ENCODE measurements around the gene SRRM2. TPM values are rescaled to one million over a fixed set of nuclear protein-coding genes. Genes with fewer than 3 reads are reported as not detected.

Gene SRRM2
- total and polyA plus RNA-seq, 9 of the 15 experiments (the other 6 are each of a cell fraction or from before 2014, with no cell fraction given): 26.7 to 563 (median 81.1) TPM

DNA sequence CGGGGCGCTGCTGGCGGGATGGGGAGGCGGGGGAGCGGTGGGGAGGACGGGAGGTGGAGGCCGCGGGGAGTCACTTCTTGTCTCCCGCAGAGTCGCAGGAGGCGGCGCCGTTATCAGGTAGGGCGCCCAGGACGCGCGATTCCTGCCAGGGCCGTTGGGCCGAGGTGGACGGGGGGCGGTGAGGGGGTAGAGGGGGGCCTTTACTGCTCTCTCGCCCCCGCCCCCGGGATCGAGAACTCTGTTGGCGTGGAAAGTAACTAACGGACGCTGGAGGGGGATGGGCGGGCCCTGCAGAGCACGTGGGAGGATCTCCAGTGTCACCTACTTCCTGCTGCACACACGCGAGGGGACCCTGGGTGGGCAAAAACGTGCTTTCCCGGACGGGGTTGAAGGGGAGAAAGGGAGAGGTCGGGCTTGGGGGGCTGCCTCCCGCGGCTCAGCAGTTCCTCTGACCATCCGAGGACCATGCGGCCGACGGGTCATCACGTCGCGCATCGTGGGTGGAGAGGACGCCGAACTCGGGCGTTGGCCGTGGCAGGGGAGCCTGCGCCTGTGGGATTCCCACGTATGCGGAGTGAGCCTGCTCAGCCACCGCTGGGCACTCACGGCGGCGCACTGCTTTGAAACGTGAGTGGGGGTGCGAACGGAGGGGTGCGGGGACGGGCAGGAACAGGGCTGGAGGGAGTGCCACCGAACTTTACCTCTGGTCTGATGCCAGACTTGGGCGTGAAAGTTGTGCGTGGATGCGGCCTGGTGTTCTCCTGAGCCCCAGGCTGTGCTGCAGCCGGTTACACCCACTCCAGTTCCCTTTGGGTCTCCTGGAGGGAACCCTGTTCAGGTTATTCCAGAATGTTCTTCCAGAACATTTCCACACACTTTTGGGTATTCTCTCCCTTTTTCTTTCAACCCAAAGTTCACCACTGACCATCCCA, 65.2 kb downstream of the SRRM2 start (continued):
- TF ChIP-seq MTA3 (IDR thresholded peaks at IDR 0.05; ENCODE audit: borderline replicate concordance): peak; percentile 17; the same call in 1 of the 2 replicates
- TF ChIP-seq MECOM (CRISPR knock-in tag; IDR thresholded peaks at IDR 0.05): 0 out of 2 replicates have a peak, but pooled peaks have one; percentile 8
- TF ChIP-seq SLC30A9 (CRISPR knock-in tag; IDR thresholded peaks at IDR 0.05): no peak
- TF ChIP-seq, protein P1, sequence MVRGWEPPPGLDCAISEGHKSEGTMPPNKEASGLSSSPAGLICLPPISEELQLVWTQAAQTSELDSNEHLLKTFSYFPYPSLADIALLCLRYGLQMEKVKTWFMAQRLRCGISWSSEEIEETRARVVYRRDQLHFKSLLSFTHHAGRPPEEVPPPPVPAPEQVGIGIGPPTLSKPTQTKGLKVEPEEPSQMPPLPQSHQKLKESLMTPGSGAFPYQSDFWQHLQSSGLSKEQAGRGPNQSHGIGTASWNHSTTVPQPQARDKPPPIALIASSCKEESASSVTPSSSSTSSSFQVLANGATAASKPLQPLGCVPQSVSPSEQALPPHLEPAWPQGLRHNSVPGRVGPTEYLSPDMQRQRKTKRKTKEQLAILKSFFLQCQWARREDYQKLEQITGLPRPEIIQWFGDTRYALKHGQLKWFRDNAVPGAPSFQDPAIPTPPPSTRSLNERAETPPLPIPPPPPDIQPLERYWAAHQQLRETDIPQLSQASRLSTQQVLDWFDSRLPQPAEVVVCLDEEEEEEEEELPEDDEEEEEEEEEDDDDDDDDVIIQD (CRISPR knock-in tag; IDR thresholded peaks at IDR 0.05): no peak
- no peak for TF ChIP-seq CBFB (CRISPR knock-in tag; IDR thresholded peaks at IDR 0.05)
- TF ChIP-seq CREM (IDR thresholded peaks at IDR 0.05; ENCODE audit: low read depth): peak; percentile 30; the same call in 1 of the 2 replicates
- no peak for TF ChIP-seq ZNF445 (CRISPR knock-in tag; IDR thresholded peaks at IDR 0.05; ENCODE audit: low read depth)
- TF ChIP-seq SMC3 (conservative IDR thresholded peaks at IDR 0.05; ENCODE audit: insufficient read depth, low read depth, low read length): no peak
- TF ChIP-seq TEAD1 (CRISPR knock-in tag; IDR thresholded peaks at IDR 0.05): 0 out of 4 replicates have a peak, but pooled peaks of 1 of the 2 experiments have one; percentile 42
- TF ChIP-seq CXXC5 (CRISPR knock-in tag; IDR thresholded peaks at IDR 0.05): peak; percentile 8; the same call in 1 of the 2 replicates
- no peak for TF ChIP-seq MIER1 (IDR thresholded peaks at IDR 0.05; ENCODE audit: low read depth)
- TF ChIP-seq, protein P2, sequence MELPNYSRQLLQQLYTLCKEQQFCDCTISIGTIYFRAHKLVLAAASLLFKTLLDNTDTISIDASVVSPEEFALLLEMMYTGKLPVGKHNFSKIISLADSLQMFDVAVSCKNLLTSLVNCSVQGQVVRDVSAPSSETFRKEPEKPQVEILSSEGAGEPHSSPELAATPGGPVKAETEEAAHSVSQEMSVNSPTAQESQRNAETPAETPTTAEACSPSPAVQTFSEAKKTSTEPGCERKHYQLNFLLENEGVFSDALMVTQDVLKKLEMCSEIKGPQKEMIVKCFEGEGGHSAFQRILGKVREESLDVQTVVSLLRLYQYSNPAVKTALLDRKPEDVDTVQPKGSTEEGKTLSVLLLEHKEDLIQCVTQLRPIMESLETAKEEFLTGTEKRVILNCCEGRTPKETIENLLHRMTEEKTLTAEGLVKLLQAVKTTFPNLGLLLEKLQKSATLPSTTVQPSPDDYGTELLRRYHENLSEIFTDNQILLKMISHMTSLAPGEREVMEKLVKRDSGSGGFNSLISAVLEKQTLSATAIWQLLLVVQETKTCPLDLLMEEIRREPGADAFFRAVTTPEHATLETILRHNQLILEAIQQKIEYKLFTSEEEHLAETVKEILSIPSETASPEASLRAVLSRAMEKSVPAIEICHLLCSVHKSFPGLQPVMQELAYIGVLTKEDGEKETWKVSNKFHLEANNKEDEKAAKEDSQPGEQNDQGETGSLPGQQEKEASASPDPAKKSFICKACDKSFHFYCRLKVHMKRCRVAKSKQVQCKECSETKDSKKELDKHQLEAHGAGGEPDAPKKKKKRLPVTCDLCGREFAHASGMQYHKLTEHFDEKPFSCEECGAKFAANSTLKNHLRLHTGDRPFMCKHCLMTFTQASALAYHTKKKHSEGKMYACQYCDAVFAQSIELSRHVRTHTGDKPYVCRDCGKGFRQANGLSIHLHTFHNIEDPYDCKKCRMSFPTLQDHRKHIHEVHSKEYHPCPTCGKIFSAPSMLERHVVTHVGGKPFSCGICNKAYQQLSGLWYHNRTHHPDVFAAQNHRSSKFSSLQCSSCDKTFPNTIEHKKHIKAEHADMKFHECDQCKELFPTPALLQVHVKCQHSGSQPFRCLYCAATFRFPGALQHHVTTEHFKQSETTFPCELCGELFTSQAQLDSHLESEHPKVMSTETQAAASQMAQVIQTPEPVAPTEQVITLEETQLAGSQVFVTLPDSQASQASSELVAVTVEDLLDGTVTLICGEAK (IDR thresholded peaks at IDR 0.05): peak; percentile 49
- TF ChIP-seq, protein P2 (CRISPR knock-in tag; IDR thresholded peaks at IDR 0.05): no peak
- no peak for TF ChIP-seq TCF7L2 (IDR thresholded peaks at IDR 0.05; ENCODE audit: low read depth, low read length)
- TF ChIP-seq CREB1 (IDR thresholded peaks at IDR 0.05): peak; percentile 26; the same call in 1 of the 2 replicates
- TF ChIP-seq CREB1 (CRISPR knock-in tag; IDR thresholded peaks at IDR 0.05): no peak
